ENCODE measurements around the gene ALOXE3. TPM values are rescaled to one million over a fixed set of nuclear protein-coding genes. Genes with fewer than 3 reads are reported as not detected.

ALOXE3 gene
- total RNA-seq, 1 experiment from 2014 or later: 0.13 TPM

GRCh38 chr17:8051831-8052230 lies 66.5 kb downstream of the ALOXE3 start:
- no peak overlapping the region for H3K4ac ChIP-seq (ENCODE audit: low read depth, low read length)
- no peak overlapping the region for H3K56ac ChIP-seq (ENCODE audit: insufficient read length, low read depth, low read length)
- no peaks in the 10 kb centered on the region for H3K79me2 ChIP-seq (ENCODE audit: insufficient read depth, low read length)
- no peaks in the 10 kb centered on the region for H3K23me2 ChIP-seq (ENCODE audit: insufficient read length, low read depth, low read length, poor library complexity, severe bottlenecking)
- no peak overlapping the region for H3K4me3 Mint-ChIP-seq
- H2BK5ac ChIP-seq (ENCODE audit: insufficient read length, low read length): no peak overlapping the region
- no peak overlapping the region for H3K4me2 ChIP-seq (ENCODE audit: insufficient read depth, insufficient read length, low read length)
- H3K14ac ChIP-seq (ENCODE audit: insufficient read depth, low read length): no peak overlapping the region
- no peak overlapping the region for H4K91ac ChIP-seq (ENCODE audit: insufficient read length, low read depth, low read length)
- no peak overlapping the region for H3K23ac ChIP-seq (ENCODE audit: insufficient read length, low read depth, low read length)
- H3K27ac Mint-ChIP-seq: no peak overlapping the region; a peak in 1 of 7 replicates
- no peak overlapping the region for H3K27ac ChIP-seq (ENCODE audit: insufficient read length, low read depth, low read length)
- H3K4me1 Mint-ChIP-seq: 0 out of 4 replicates have a peak, but pooled peaks cover 0 to 1% of the 10 kb centered on the region in 2 experiments
- H2BK20ac ChIP-seq (ENCODE audit: low read depth, low read length, poor library complexity, severe bottlenecking): no peak overlapping the region
- no peaks in the 10 kb centered on the region for H4K20me1 ChIP-seq (ENCODE audit: control insufficient read depth, insufficient read depth, insufficient read length)
- H3K9me3 Mint-ChIP-seq: no peaks in the 10 kb centered on the region
- no peak overlapping the region for H4K8ac ChIP-seq (replicated peaks; ENCODE audit: insufficient read length, low read depth, low read length)
- H3K79me1 ChIP-seq (ENCODE audit: insufficient read depth, low read depth, low read length, poor library complexity, severe bottlenecking): no peaks in the 10 kb centered on the region
- H4K5ac ChIP-seq (ENCODE audit: insufficient read length, low read depth, low read length): no peak overlapping the region
- no peak overlapping the region for H2BK120ac ChIP-seq (ENCODE audit: low read depth, low read length, poor library complexity, severe bottlenecking)
- TF ChIP-seq CTCF (conservative IDR thresholded peaks at IDR 0.05): no peak
- H3K9ac ChIP-seq (ENCODE audit: extremely low read depth, insufficient read length, low read length): no peak overlapping the region
- no peak overlapping the region for H3T11ph ChIP-seq (ENCODE audit: low read length)
- no peak for DNase-seq
- H3K36me3 Mint-ChIP-seq (ENCODE audit: insufficient read depth in 1 of 3, low read depth in 3 of 3): no peaks in the 10 kb centered on the region
- H2BK15ac ChIP-seq (ENCODE audit: low read depth, low read length): no peak overlapping the region
- H3K27me3 Mint-ChIP-seq (ENCODE audit: low read depth): peaks cover 29% of the 10 kb centered on the region
- no peak overlapping the region for H2AFZ ChIP-seq (ENCODE audit: low read length)
- H3K9me3 ChIP-seq (ENCODE audit: control insufficient read depth, low read depth, low read length): no peaks in the 10 kb centered on the region
- no CpG with 5 or more reads among the region's 7 CpGs for WGBS (ENCODE audit: extremely low coverage, insufficient read length, low lambda C conversion rate)
- H3K4me1 ChIP-seq (ENCODE audit: insufficient read depth, low read length): no peaks in the 10 kb centered on the region
- no peak overlapping the region for H3K18ac ChIP-seq (ENCODE audit: insufficient read length, low read depth, low read length)
- no peak overlapping the region for H2BK12ac ChIP-seq (ENCODE audit: insufficient read length, low read depth, low read length)
- H2AK5ac ChIP-seq (ENCODE audit: insufficient read length, low read length): no peak overlapping the region
- H3K27me3 ChIP-seq (ENCODE audit: insufficient read depth, low read length): no peaks in the 10 kb centered on the region

All from H9 (cell line).